ENCODE data around the gene C19orf25. TPM values are rescaled to one million over a fixed set of nuclear protein-coding genes. Genes with fewer than 3 reads are reported as not detected.
A peak's percentile ranks its signal among the peaks of the same experiment; 100 is the strongest.

C19orf25 gene
- total and polyA plus RNA-seq, 2 of the 13 experiments (the other 11 are each of a cell fraction or from before 2014, with no cell fraction given) = 14.2 to 32.4 TPM

- TF ChIP-seq ZFP90 (CRISPR knock-in tag; IDR thresholded peaks at IDR 0.05; ENCODE audit: borderline replicate concordance) = peak; percentile 92; the same call in 1 of the 2 replicates
- TF ChIP-seq ZNF709 (CRISPR knock-in tag; IDR thresholded peaks at IDR 0.05) = peak; percentile 83
- peak; percentile 100 for TF ChIP-seq ZNF574 (CRISPR knock-in tag; IDR thresholded peaks at IDR 0.05)
- peak; percentile 98 for TF ChIP-seq ZNF547 (CRISPR knock-in tag; IDR thresholded peaks at IDR 0.05)
- TF ChIP-seq, protein P1, sequence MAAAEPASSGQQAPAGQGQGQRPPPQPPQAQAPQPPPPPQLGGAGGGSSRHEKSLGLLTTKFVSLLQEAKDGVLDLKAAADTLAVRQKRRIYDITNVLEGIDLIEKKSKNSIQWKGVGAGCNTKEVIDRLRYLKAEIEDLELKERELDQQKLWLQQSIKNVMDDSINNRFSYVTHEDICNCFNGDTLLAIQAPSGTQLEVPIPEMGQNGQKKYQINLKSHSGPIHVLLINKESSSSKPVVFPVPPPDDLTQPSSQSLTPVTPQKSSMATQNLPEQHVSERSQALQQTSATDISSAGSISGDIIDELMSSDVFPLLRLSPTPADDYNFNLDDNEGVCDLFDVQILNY (CRISPR knock-in tag; conservative IDR thresholded peaks at IDR 0.05) = 0 out of 2 replicates have a peak, but pooled peaks have one; percentile 44
- no peak for TF ChIP-seq RFX3 (CRISPR knock-in tag; IDR thresholded peaks at IDR 0.05)
- peak; percentile 96; the same call in 1 of the 2 replicates for TF ChIP-seq ZNF782 (CRISPR knock-in tag; IDR thresholded peaks at IDR 0.05; ENCODE audit: borderline replicate concordance)
- no peak; the same call in 1 of the 2 replicates for TF ChIP-seq TGIF2 (CRISPR knock-in tag; IDR thresholded peaks at IDR 0.05)
- peak; percentile 87 for TF ChIP-seq ZMYM3 (CRISPR knock-in tag; IDR thresholded peaks at IDR 0.05)
- TF ChIP-seq MAZ (IDR thresholded peaks at IDR 0.05; ENCODE audit: borderline replicate concordance, low read depth, low read length) = 0 out of 2 replicates have a peak, but pooled peaks have one; percentile 22
- TF ChIP-seq MAZ (CRISPR knock-in tag; IDR thresholded peaks at IDR 0.05; ENCODE audit: low read depth) = peak; percentile 96
- TF ChIP-seq ZNF530 (CRISPR knock-in tag; IDR thresholded peaks at IDR 0.05; ENCODE audit: low read depth) = no peak
- TF ChIP-seq ZNF333 (CRISPR knock-in tag; IDR thresholded peaks at IDR 0.05; ENCODE audit: borderline replicate concordance) = peak; percentile 70
- TF ChIP-seq REST (IDR thresholded peaks at IDR 0.05; ENCODE audit: borderline replicate concordance in 1 of 2, low read depth in 1 of 2, low read length in 2 of 2) = peak in 1 of 2 experiments; percentile 68; a peak in 2 of 4 replicates
- TF ChIP-seq ZNF652 (CRISPR knock-in tag; IDR thresholded peaks at IDR 0.05; ENCODE audit: borderline replicate concordance, low read depth) = no peak; the same call in 1 of the 2 replicates
- no peak for TF ChIP-seq NCOA1 (CRISPR knock-in tag; IDR thresholded peaks at IDR 0.05)
- no peak for TF ChIP-seq SMC3 (IDR thresholded peaks at IDR 0.05; ENCODE audit: low read length)
- peak; percentile 93; the same call in 1 of the 2 replicates for TF ChIP-seq ZNF766 (CRISPR knock-in tag; IDR thresholded peaks at IDR 0.05; ENCODE audit: borderline replicate concordance)
- peak; percentile 82; the same call in 1 of the 2 replicates for TF ChIP-seq ISX (CRISPR knock-in tag; conservative IDR thresholded peaks at IDR 0.05)
- TF ChIP-seq ZNF205 (CRISPR knock-in tag; IDR thresholded peaks at IDR 0.05) = peak; percentile 96
- TF ChIP-seq ZNF557 (CRISPR knock-in tag; IDR thresholded peaks at IDR 0.05) = 0 out of 2 replicates have a peak, but pooled peaks have one; percentile 58
- peak; percentile 78; the same call in 1 of the 2 replicates for TF ChIP-seq ZKSCAN5 (CRISPR knock-in tag; IDR thresholded peaks at IDR 0.05)
- TF ChIP-seq ZNF274 (CRISPR knock-in tag; IDR thresholded peaks at IDR 0.05) = peak; percentile 87
These were observed 40.7 kb downstream of the C19orf25 start, which contains the start of gene RPS15 (continued) for GRCh38 chr19:1438035-1438932.
